Transverse colon (tissue), 4 donors: Measurements from ENCODE around the gene IP6K3. TPM values are rescaled to one million over a fixed set of nuclear protein-coding genes. Genes with fewer than 3 reads are reported as not detected.
A peak's percentile ranks its signal among the peaks of the same experiment; 100 is the strongest.

Experiments used
- DNase-seq: peaks from one replicate; pipeline ENCODE4 v3.0.0-alpha.2; 2019
- H3K27ac ChIP-seq, 4 donors: fragments of 200-600 bp; sonication (generic); 2 replicates each; pipeline ENCODE4 v1.5.1; 2016 to 2018; ENCODE audit warnings: inconsistent platforms in 4 of 4
- H3K27me3 ChIP-seq: fragments of 200-600 bp; sonication (generic); 2 replicates; pipeline ENCODE4 v1.5.1; 2017; ENCODE audit warnings: inconsistent platforms
- H3K36me3 ChIP-seq, 4 donors: fragments of 200-600 bp; sonication (generic); 2 replicates each; pipeline ENCODE4 v1.5.1; 2017 to 2019; ENCODE audit warnings: inconsistent platforms in 4 of 4
- H3K4me1 ChIP-seq, 4 donors: fragments of 200-600 bp; sonication (generic); 2 replicates each; pipeline ENCODE4 v1.5.1; 2017 to 2020; ENCODE audit warnings: inconsistent platforms in 4 of 4
- H3K4me3 ChIP-seq, 4 donors: fragments of 200-600 bp; sonication (generic); 1 replicate in 1 of 4; 2 replicates in 3 of 4; pipeline versions ENCODE4 v1.5.1 to v1.6.1; 2017 to 2019; ENCODE audit warnings: inconsistent platforms in 4 of 4
- H3K9me3 ChIP-seq, 2 donors: fragments of 200-600 bp; sonication (generic); 2 replicates each; pipeline ENCODE4 v1.5.1; 2017 to 2019; ENCODE audit warnings: inconsistent platforms in 2 of 2
- CTCF ChIP-seq, 5 experiments: fragments of 200-600 bp in 3 of 5; fragments of 450-650 bp in 2 of 5; sonication (generic) in 3 of 5; IDR thresholded peaks; 1 replicate in 2 of 5; 2 replicates in 3 of 5; pipeline ENCODE4 v1.5.1; 2016 to 2017; ENCODE audit warnings: antibody characterized with exemption in 5 of 5, inconsistent platforms in 3 of 5, mild to moderate bottlenecking in 2 of 5, moderate library complexity in 1 of 5
- EP300 ChIP-seq: sonication (generic); formaldehyde crosslinking; IDR thresholded peaks from one replicate; pipeline ENCODE4 v1.6.1; 2017; ENCODE audit warnings: antibody characterized with exemption, low read depth
- POLR2A ChIP-seq: fragments of 450-650 bp; IDR thresholded peaks from one replicate; pipeline ENCODE4 v1.6.1; 2016; ENCODE audit warnings: antibody characterized with exemption, mild to moderate bottlenecking, moderate library complexity
- POLR2AphosphoS5 ChIP-seq, 3 donors: sonication (generic); formaldehyde crosslinking; IDR thresholded peaks; one replicate each; pipeline ENCODE4 v1.6.1; 2016; ENCODE audit warnings: antibody characterized with exemption in 3 of 3
- WGBS, 2 donors: methylation state at CpG; one replicate each; pipeline ENCODE4 v1.1.5; 2018; ENCODE audit warnings: low coverage in 1 of 2; 5-methylcytosine and 5-hydroxymethylcytosine counted together
- in situ Hi-C, 4 donors: fragments of 200-750 bp; cut with MboI; loops; one replicate each; pipeline versions ENCODE4 v1.15.0 to v1.15.1; 2017; ENCODE audit warnings: low sequenced_read_pairs in 3 of 4, low pct_ligation_motif_present in 1 of 4, low pct_unique_long_range_greater_than_20kb in 1 of 4
- intact Hi-C: fragments of 100-400 bp; cut with DNase I; formaldehyde crosslinking; loops from one replicate; pipeline ENCODE4 v1.15.1; 2023; ENCODE audit warnings: low total_unique reads
- total RNA-seq, 4 donors: library from RNA; depleted of rRNA; stranded (reverse); fragments of >200 nt; gene quantifications; one replicate each; pipeline ENCODE4 v1.1.0, GENCODE V29; 2016

Gene IP6K3
- total RNA-seq, 4 donors from 2014 or later: 1.00 to 2.9 (median 1.9) TPM; not detected in 1

DNA sequence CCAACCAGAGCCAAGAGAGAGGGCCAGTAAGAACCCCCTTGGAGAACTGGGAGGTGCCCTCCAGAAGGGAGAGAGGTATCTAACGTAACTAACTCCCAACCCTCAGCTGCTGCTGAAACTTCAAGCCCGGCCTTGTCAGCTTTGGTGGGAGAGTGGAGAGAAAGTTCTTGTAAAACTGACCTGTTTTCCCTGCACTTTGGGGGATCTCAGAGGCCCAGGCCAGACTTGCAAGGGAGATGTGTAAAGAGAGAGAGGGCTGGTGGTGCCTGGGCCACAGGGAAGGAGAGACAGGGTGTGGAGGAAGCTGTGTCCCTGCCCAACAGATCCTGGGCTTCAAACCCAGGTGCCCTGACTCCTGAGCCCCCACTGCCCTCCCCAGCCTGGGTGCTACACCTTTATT lies 17.3 kb upstream of the IP6K3 start:
- Histone ChIP-seq H3K36me3 (no peaks in the 10 kb centered on the region), H3K9me3 (no peaks in the 10 kb centered on the region), H3K4me3 (no peak overlapping the region), H3K27ac (no peak overlapping the region), H3K27me3 (no peaks in the 10 kb centered on the region), H3K4me1 (peaks cover 4 to 30% (median 7%) of the 10 kb centered on the region in 4 donors)
- no peak for DNase-seq
- in situ Hi-C loops: loop anchor here in 3 of 4 donors (10.0 to 25.0 kb wide), 4 partner anchors 261 to 398 kb away; no protein-coding TSS in a partner anchor
- no peak for TF ChIP-seq POLR2AphosphoS5 (IDR thresholded peaks at IDR 0.05)
- no peak for TF ChIP-seq EP300
- TF ChIP-seq POLR2A: no peak
- TF ChIP-seq CTCF (IDR thresholded peaks at IDR 0.05): no peak
- intact Hi-C loops: no loop called here
- WGBS, 2 donors: 92% methylated on average over 2 of the region's 2 CpGs; no CpG with 5 or more reads in 1 of the 2 donors

- in situ Hi-C loops: loop anchor here in 3 of 4 donors (10.0 to 25.0 kb wide), 4 partner anchors 261 to 399 kb away; no protein-coding TSS in a partner anchor
- no peaks in the 10 kb centered on the region for H3K9me3 ChIP-seq
- intact Hi-C loops: no loop called here
Measured at GRCh38 chr6:33763483-33763882, 16.8 kb upstream of the IP6K3 start.

GRCh38 chr6:33762713-33763112 lies 16.0 kb upstream of the IP6K3 start:
- 54% methylated on average over 4 of the region's 4 CpGs; no CpG with 5 or more reads in 1 of the 2 donors for WGBS, 2 donors
- intact Hi-C loops (no loop called here), in situ Hi-C loops (loop anchor here in 3 of 4 donors (10.0 to 25.0 kb wide), 4 partner anchors 262 to 400 kb away; no protein-coding TSS in a partner anchor)
- no peaks in the 10 kb centered on the region for H3K36me3 ChIP-seq
- no peak for DNase-seq
- no peaks in the 10 kb centered on the region for H3K9me3 ChIP-seq
- no peak for TF ChIP-seq CTCF (IDR thresholded peaks at IDR 0.05)
- no peak for TF ChIP-seq POLR2A
- TF ChIP-seq POLR2AphosphoS5 (IDR thresholded peaks at IDR 0.05): no peak
- no peak for TF ChIP-seq EP300
- no peak overlapping the region for H3K4me3 ChIP-seq
- no peak overlapping the region for H3K27ac ChIP-seq
- H3K27me3 ChIP-seq: no peaks in the 10 kb centered on the region
- peaks cover 4 to 28% (median 10%) of the 10 kb centered on the region in 4 donors for H3K4me1 ChIP-seq

More at GRCh38 chr6:33763483-33763882, 16.8 kb upstream of the IP6K3 start:
- Histone ChIP-seq H3K4me3 (no peak overlapping the region), H3K27ac (no peak overlapping the region), H3K4me1 (peaks cover 4 to 30% (median 10%) of the 10 kb centered on the region in 4 donors), H3K36me3 (no peaks in the 10 kb centered on the region), H3K27me3 (no peaks in the 10 kb centered on the region)
- no peak for DNase-seq
- TF ChIP-seq EP300 (no peak), POLR2AphosphoS5 (IDR thresholded peaks at IDR 0.05) (no peak), CTCF (IDR thresholded peaks at IDR 0.05) (no peak), POLR2A (no peak)
- 60 to 64% methylated on average over 1 to 6 of the region's 6 CpGs for WGBS, 2 donors

DNA sequence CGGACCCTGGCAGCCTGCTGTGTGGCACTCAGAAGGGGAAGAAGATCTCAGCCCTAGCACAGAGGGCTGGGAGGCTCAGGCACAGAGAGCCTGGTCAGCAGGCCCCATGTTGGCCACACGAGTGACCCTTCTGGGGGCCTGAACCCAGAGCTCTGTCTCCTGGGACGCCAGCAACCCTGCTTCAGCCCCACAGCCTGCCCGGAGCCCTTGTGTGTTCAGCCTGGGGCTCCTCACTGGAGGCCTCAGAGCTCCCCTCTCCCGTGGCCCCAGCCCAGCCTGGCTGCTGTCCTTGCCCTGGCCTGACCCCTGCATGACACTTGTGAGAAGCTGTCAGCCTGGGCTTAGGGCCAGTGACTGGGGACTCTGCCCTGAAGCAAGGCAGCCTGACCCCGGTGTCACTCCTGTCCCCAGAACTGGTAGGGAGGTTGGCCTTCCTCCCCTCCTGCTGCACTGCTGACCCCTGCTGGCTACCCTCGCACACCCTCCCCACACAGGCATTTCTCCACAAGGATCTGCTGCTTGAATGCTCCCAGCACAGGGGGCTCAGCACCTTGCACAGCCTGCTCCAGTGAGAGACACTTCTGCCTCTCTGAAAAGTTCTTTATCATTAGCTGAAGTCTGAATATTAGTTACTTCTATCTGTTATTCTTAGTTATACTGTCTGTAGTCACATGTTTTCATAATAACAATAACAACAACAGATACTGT lies 15.4 kb upstream of the IP6K3 start:
- DNase-seq: peak; percentile 83
- intact Hi-C loops (no loop called here), in situ Hi-C loops (loop anchor here in 3 of 4 donors (10.0 to 25.0 kb wide), 4 partner anchors 263 to 400 kb away; no protein-coding TSS in a partner anchor)
- Histone ChIP-seq H3K27me3 (no peaks in the 10 kb centered on the region), H3K9me3 (no peaks in the 10 kb centered on the region), H3K36me3 (no peaks in the 10 kb centered on the region), H3K4me3 (no peak overlapping the region), H3K27ac (peak overlapping the region in 3 of 4 donors; percentile 44 to 49 (median 44)), H3K4me1 (peaks cover 4 to 28% (median 10%) of the 10 kb centered on the region in 4 donors)
- TF ChIP-seq POLR2AphosphoS5 (IDR thresholded peaks at IDR 0.05): peak in 1 of 3 donors; percentile 10
- peak; percentile 57 to 92 (median 77) for TF ChIP-seq CTCF (IDR thresholded peaks at IDR 0.05)
- no peak for TF ChIP-seq EP300
- 21% methylated on average over 5 of the region's 7 CpGs; no CpG with 5 or more reads in 1 of the 2 donors for WGBS, 2 donors
